HG03354 (cell line): ENCODE measurements around the gene SSBP4.
"Not testable (repeated sequence)": the region's sequence is repeated elsewhere in the genome, so short reads cannot be mapped to it uniquely, and the experiment has no call there.

ENCODE experiments used
- ATAC-seq: cut with Tn5 transposase; IDR thresholded peaks from one replicate; pipeline ENCODE4 v1.9.1; 2021; ENCODE audit warnings: mild to moderate bottlenecking; ENCODE audit not compliant: unreplicated experiment, poor library complexity, severe bottlenecking

SSBP4 gene

DNA sequence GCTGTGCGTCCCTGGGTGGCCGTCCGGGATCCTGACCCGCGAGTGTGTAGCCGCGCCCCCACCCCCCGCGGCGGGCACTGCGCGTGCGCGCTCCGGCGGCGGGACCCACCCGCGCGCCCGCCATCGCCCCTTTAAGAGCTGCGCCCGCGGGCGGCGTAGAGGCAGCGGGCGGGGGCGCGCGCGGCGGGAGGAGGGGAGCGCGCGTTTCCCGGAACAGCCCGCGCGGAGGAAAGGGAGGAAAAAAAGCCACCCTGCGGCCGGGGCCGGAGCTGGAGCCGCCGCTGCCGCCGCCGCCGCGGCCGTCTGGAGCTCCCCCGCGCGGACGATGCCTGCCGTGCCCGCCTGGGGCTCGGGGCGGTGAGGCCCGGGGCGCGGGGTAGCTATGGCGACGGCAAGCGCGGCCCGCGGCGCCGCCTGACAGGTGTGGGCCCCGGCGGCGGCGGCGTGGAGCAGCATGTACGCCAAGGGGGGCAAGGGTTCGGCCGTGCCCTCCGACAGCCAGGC lies at the start of gene SSBP4:
TSS of gene SSBP4 (plus strand) at position 204 of the 504 bp plus-strand sequence. CDS start at position 455, 251 bp downstream.
- ATAC-seq = peak; percentile 52

DNA sequence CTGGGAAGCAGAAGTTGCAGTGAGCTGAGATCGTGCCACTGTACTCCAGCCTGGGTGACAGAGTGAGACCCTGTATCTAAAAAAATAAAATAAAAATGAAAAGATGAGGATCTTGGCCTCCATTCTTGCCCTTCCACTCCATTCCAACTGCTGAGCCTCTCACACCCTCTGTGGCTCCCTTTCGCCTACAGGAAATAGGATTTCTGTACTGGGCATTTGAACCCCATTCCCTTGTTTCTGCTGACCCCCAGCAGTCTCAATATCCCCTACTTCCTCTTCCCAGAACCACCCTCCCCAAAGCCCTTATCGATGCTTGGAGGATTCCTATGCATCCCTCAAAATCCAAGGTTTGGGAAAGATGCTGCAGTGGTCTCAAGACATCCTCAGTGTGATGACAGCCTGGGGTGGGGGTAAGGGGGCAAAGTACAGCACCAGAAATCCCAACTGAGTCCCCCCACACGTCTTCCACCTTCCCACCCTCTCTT lies 45.7 kb upstream of the SSBP4 start:
- no peak for ATAC-seq

DNA sequence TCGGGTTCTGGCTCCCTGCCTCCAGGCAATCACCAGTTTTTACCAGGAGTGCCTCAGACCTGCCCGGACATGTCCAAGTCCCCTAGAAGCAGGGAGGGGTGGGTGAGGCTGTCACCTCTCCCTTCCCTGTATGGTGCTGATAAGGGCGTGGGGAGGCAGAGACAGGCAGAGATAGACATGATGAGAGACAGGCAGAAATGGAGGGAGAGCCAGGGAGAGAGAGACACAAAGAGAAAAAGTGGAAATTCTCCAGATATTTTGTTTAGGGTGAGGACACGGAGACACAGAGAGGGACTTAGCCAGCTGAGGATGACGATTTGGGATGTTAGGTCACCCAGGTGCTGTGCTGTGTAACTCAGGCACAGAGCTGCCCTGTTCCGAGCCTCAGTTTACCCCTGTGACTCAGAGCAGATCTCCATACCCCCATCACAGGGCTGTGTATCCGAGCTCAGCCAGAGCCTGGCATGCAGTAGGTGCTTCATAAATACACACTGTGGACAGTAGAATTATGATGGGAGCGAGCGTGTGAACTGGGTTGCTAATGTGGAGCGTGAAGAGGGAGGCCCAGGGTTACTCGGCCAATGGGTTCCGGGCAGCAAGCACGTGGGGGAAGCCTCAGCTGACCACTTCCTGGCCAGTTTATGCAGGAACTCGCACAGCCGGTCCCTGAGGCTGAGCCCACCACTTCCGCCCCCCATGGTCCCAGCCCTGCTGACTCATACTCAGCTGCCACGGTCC lies 45.1 kb upstream of the SSBP4 start:
- peak; percentile 84 for ATAC-seq

DNA sequence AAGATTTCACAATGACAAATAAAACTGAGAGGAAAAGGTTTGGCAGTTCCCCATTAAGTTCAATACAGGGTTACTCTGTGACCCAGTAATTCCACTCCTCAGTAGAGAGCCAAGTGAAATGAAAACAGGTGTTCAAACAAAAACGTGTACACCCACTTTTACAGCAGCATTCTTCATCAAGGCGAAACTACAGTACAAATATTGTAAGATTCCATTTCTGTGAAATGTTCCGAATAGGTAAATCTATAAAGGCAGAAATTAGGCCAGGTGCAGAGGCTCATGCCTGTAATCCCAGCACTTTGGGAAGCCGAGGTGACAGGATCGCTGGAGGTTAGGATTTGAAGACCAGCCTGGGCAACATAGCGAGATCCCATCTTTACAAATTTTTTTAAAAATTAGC lies 42.2 kb upstream of the SSBP4 start:
- no peak for ATAC-seq

DNA sequence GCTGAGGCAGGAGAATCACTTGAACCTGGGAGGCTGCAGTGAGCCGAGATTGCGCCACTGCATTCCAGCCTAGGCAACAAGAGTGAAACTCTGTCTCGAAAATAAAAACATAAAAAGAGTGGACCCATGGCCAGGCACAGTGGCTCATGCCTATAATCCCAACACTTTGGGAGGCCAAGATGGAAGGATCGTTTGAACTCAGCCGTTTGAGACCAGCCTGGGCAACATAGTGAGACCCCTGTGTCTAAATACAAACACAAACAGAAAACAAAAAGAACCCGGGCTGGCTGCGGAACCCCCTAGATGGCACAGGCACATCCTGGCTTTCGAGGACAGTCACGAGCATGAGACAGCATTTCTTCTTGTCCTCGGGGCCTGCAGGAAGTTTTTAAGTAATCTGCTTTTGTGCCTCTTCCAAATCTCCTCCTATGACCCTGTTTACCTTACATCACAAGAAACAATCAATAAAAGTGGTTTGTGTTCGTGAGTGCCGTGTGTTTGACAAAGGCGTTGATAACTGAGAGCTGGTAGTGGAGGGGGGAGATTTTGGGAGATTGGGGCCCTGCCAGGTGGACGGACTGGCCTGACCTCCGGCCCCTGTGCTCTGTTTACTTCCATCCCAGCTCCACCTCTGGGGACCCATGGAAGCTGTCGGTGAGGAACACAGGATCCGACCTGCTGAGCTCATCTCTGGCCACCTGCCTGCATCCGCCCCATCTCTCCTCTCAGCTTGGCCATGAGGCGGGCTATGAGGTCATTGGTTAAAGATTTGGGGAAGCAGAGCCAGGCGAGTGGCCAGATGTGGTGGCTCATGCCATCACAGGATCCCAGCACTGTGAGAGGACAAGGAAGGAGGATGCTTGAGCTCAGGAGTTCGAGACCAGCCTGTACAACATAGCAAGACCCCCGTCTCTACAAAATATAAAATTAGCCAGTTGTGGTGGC lies 39.1 kb upstream of the SSBP4 start:
- ATAC-seq = no peak

DNA sequence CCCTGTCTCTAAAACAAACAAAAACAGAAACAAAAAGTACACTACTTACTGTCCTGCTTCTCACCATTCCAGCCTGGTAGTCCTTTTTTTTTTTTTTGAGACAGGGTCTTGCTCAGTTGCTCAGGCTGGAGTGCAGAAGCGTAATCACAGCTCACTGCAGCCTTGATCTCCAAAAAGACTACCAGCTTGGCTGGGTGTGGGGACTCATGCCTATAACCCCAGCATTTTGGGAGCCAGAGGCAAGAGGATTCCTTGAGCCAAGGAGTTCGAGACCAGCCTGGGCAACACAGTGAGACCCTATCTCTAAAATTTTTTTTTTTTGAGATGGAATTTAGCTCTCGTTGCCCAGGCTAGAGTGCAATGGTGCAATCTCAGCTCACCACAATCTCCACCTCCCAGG lies 38.4 kb upstream of the SSBP4 start:
- no peak for ATAC-seq

DNA sequence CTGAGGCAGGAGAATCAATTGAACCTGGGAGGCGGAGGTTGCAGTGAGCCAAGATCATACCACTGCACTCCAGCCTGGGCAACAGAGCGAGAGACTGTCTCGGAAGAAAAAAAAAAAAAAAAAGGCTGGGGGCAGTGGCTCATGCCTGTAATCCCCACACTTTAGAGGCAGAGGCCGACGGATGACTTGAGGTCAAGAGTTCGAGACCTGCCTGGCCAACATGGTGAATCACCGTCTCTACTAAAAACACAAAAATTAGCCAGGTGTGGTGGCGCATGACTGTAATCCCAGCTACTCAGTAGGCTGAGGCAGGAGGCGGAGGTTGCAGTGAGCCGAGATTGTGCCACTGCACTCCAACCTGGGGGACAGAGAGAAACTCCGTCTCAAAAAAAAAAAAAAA lies 35.6 kb upstream of the SSBP4 start:
- ATAC-seq = not testable (repeated sequence)

DNA sequence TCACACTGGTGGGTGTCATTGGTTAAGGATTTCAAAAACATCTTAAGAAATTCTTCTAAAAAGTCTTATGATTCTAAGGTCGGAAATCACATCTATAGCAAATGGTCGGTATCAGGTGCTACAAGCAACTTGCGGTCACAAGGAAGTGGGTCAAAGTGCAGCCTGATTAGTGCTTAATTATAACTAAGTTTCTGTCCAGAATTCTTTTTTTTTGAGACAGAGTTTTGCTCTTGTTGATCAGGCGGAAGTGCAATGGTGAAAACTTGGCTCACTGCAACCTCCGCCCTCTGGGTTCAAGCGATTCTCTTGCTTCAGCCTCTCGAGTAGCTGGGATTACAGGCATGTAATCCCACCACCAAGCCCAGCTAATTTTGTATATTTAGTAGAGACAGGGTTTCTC lies 34.4 kb upstream of the SSBP4 start:
- no peak for ATAC-seq

DNA sequence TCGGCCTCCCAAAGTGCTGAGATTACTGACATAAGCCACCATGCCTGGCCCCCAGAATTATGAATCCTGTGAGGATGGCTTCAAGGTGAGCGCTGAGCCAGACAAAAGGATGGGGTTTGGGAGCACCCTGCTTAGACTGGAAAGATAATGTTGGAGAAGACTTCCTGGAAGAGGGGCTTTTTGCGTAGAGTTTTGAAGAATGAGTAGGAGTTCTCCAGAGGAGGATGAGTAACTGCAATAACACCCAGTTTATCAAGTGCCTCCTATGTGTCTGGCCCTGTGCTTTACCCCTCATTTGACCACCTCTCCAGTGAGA lies 33.9 kb upstream of the SSBP4 start:
- no peak for ATAC-seq

DNA sequence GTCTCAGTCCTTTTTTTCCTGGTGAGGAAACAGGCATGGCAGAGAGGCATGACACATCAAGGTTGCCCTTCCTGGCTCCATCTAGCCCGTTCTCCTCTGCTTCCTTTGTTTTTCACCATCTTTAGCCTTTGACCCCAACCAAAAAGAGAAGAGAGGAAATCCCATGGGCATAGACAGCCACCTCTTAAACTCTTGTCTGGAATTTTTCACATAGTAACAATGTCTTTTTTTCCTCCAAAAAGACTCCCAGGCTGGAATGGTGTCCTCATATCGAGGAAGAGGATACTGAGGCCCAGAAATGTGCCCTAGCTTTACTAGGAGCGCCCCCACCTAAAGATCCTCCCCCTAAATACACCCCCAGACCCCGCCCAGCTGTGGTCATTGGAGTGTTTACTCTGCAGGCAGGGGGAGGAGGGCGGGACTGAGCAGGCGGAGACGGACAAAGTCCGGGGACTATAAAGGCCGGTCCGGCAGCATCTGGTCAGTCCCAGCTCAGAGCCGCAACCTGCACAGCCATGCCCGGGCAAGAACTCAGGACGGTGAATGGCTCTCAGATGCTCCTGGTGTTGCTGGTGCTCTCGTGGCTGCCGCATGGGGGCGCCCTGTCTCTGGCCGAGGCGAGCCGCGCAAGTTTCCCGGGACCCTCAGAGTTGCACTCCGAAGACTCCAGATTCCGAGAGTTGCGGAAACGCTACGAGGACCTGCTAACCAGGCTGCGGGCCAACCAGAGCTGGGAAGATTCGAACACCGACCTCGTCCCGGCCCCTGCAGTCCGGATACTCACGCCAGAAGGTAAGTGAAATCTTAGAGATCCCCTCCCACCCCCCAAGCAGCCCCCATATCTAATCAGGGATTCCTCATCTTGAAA lies 33.3 kb upstream of the SSBP4 start, which contains the start of gene GDF15:
TSS of gene GDF15 (plus strand) at position 484 of the 868 bp plus-strand sequence. CDS start at position 516, 32 bp downstream.
- ATAC-seq = no peak

DNA sequence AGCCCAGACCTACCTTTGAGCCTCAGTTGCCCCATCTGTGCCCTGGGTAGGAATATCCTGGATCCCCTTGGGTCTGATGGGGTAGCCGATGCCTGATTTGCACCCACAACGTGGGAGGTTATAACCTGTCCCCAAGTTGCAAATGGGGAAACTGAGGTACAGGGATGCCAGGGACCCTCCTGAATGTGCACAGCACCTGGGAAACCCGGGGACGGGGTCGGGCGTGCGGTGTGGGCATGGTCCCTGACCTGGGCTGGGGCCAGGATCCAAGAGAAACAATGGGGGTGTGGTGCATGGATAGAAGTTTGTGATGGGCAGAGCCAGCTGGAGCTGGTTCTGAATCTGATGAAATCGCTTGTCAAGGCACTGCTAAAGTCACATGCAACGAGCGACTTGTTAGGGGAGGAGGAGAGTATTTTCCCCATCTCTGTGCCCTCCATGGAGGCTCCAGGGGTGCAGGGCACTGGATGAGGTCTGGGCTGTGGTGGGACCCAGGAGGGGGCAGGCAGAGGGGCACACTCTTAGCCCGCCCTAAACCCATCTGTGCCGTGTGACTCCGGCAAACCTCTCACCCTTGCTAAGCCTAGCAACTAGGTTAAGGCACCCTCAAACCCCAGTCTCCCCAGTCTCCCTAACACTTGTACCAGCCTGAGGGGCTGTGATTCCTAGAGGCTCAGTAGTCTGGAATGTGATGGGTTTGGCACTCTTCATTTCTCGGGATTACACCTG lies 32.5 kb upstream of the SSBP4 start:
- ATAC-seq = no peak

DNA sequence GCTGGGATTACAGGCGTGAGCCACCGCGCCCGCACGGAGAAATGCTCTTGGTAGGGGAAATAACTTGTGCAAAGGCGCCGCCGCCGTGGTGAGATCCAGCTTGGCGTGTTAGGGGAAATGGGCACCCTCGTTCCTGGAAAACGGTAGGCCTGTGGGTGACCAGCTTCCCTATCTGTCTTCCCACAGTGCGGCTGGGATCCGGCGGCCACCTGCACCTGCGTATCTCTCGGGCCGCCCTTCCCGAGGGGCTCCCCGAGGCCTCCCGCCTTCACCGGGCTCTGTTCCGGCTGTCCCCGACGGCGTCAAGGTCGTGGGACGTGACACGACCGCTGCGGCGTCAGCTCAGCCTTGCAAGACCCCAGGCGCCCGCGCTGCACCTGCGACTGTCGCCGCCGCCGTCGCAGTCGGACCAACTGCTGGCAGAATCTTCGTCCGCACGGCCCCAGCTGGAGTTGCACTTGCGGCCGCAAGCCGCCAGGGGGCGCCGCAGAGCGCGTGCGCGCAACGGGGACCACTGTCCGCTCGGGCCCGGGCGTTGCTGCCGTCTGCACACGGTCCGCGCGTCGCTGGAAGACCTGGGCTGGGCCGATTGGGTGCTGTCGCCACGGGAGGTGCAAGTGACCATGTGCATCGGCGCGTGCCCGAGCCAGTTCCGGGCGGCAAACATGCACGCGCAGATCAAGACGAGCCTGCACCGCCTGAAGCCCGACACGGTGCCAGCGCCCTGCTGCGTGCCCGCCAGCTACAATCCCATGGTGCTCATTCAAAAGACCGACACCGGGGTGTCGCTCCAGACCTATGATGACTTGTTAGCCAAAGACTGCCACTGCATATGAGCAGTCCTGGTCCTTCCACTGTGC lies 30.9 kb upstream of the SSBP4 start:
- ATAC-seq = peak; percentile 68

DNA sequence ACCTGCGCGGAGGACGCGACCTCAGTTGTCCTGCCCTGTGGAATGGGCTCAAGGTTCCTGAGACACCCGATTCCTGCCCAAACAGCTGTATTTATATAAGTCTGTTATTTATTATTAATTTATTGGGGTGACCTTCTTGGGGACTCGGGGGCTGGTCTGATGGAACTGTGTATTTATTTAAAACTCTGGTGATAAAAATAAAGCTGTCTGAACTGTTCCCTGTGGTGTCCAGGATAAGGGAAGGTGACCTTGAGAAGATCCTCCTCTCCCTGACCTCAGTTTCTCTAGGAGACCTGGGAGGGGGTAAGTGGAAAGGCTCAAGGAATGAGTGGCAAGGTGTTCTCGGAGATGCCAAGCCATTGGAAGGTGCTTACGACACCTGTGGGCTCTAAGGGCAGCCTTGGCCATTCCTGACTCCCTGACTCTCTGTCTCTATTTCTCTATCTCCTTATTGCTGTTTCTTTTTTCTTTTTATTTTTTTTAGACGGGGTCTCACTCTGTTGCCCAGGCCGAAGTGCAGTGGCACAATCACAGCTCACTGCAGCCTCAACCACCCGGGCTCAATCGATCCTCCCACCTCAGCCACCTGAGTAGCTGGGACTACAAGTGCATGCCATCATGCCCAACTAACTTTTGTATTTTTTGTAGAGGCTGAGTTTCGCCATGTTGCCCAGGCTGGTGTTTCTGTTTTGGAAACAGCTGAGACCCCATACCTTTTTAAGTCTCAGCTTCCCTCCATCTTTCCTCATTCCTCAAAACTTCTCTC lies 30.1 kb upstream of the SSBP4 start:
- ATAC-seq = no peak

DNA sequence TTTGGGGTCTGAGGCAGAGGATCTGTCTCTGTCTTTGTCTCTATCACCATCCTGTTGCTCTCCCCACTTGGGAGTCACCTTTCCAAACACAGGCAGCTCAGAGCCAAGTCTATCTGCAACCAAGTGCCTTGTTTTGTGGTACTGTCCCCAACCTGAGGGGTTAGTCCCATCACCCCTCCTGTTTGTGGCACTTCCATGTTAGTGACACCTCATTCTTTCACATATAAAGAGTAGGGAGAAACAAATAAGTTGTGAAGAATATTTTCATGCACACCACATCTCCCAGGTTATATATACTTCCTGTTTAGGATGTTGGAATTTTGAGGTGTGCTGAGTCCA lies 29.5 kb upstream of the SSBP4 start:
- ATAC-seq = no peak

DNA sequence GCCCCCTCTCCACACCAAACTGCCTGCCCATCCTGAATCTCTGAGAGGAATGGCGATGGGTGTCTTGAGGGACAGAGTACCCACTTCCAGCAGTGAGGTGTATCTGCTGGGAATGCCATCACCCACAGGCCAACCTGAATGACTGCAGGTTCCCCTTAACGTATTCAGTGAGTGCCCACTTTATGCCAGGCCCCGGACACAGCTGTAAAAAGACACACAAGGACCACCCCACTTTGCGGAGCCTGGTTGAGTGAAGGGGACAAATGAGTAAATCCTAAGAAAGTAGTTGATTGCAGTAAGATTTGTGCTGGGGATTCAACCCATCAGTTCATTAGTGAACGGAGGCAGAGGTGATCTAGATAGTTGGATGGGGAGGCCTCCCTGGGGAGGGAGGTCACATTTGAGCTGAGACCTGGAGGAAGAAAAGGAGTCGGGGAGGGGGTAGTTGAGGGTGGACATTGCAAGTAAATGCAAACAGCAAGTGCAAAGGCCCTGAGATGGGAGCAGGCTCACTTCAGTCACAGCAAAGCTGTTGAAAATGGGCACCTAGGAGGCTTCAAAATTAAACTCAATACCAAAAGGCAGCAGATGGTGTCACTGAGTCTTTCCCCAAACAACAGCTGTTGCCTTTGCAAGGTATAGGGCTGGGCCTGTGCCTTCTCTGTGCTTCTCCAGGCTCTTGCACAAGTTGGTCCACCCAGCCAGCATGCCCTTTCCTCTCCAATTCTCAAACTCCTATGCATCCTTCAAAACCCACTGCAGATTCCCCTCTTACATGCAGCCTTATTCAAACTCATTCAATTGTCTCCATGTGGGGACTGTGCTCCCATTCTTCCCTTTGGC lies 28.9 kb upstream of the SSBP4 start:
- no peak for ATAC-seq

DNA sequence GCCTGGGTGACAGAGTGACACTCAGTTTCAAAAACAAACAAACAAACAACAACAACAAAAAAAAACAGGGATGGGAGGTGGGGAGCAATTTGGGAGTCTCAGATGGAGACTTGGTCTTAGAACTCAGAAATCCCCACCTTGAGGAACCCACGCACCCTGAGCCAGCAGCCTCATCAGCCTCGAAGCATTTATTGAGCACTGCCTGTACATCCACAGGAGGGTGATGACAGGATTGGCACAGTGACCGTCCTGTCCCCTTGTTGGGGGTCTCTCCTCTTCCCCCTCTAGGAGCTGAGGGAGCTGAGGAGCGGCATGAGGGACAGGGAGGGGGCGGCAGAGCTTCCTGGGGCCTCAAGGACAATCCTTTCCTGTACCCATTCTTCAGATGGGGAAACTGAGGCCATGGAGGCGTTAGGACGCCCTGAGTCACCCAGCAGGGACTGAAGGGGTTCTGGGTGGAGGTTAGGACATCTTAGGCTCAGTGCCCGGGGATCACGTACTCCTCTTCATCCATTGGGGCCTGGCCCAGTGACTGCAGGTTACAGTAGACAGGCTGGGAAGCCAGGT lies 27.6 kb upstream of the SSBP4 start:
- no peak for ATAC-seq
